HG02840 (cell line): ENCODE data around the gene LGALS9B.
"Not testable (repeated sequence)": the region's sequence is repeated elsewhere in the genome, so short reads cannot be mapped to it uniquely, and the experiment has no call there.

Experiments
- ATAC-seq: cut with Tn5 transposase; IDR thresholded peaks from one replicate; pipeline ENCODE4 v1.9.1; 2021; ENCODE audit warnings: mild to moderate bottlenecking, moderate library complexity, moderate number of reproducible peaks; ENCODE audit not compliant: unreplicated experiment, low FRiP score

The LGALS9B gene

DNA sequence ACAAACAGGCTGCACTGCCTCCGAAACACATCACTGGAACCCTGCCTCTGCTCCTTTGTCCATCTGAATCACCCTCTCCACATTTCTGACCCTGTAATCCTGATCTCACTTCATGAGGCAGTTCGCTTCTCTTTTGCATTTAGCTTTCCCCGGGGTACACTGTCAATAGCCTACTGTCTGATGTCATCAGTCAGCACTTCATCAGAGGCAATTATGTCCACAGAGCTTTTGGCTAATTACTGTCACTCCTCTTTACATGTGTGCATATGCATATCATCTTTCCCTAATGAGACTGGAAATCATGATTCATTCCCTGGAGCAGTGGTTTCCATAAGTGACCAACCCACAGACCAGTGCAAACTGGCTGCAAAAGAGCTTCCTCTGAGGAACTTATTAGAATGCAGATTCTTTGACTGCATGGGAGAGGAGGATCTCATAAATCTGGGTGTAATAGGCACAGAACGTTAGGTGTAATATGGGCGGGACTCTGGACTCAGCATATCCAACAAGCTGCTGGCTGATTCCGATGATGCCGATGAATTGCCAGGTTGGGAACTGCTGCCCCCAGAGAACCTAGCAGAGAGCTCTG, 49.8 kb downstream of the LGALS9B start:
- ATAC-seq, result not testable (repeated sequence)

DNA sequence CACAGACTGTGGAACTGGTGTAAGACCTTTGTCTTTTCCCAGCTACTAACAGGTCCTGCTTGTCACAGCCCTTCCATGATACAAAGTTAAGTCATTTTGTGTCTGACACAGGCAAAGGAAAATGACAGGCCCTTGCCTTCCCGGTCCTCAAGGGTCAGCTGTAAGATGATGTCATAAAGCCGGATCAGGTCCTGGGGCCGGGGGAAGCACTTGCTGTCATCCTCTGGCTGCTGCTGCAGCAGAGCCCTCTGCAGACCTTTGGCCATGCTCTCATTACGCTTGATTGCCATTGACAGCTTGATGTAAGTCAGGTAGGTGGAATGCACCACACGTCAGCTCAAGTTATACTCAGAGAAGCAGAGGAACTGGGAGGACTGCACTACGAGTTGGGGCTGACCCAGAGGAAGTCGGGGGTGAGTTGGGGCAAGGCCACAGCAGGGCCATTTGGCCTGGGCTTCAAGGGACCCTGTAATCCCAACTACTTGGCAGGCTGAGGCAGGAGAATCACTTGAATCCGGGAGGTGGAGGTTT, 50.9 kb downstream of the LGALS9B start:
- not testable (repeated sequence) for ATAC-seq

DNA sequence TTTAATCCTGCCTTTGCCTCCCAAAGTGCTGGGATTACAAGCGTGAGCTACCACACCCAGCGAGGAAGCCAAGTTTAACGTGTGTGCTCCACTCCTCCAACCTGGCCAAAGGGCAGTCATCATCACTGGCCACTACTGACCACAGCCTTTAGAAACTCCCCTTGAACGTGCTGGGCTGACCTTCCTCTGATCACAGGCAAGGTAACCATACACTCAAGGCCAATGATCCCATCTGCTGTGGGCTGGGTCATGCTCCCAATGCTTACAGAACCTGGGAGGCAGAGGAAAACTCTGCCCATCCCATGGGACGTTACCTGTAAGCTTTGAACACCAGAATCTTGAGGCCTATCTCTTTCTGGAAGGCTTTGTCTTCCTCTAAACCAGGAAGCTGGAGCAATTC, 51.9 kb downstream of the LGALS9B start:
- not testable (repeated sequence) for ATAC-seq

DNA sequence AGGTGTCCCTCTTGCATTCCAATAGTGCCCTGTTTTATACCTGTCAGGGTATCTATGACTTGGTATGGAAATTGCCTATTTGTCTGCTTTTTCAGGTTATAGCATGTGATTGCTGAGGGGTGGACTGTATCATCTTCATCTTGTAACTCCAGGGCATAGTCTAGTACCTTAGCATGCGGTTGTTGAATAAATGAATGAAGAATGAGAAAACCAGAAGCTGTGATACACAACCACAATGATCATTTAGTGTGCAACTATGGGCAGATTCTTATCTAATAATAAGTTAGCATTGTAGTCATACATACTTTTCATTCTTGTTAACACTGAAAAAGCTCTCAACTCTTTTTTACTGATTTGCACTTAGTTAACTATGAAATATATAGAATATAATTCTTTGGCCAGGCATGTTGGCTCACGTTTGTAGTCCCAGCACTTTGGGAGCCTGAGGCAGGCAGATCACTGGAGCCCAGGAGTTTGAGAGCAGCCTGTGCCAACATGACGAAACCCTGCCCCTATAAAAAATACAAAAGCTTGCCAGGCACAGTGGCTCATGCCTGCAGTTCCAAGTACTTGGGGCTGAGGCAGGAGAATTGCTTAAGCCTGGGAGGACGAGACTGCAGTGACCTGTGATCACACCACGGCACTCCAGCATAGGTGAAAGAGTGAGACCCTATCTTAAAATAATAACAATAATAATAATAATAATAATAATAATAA, 65.9 kb downstream of the LGALS9B start:
- not testable (repeated sequence) for ATAC-seq

- ATAC-seq, result not testable (repeated sequence)
These were observed 66.6 kb downstream of the LGALS9B start for GRCh38 chr17:20400559-20401305.
